IMR-90 (cell line): ENCODE data around the gene KIF3A. TPM values are rescaled to one million over a fixed set of nuclear protein-coding genes. Genes with fewer than 3 reads are reported as not detected.

Experiments used
- ATAC-seq: fragments of 200-7000 bp; cut with Tn5 transposase; 2 replicates; pipeline ENCODE4 v1.9.1; 2020; ENCODE audit warnings: low read depth, mild to moderate bottlenecking, moderate library complexity
- BruUV-seq: library from RNA; stranded (reverse); fragments of 400-500 nt; replicated peaks from 2 replicates; lab custom pipeline; 2021; lab: Mats Ljungman, UMichigan
- CTCF ChIA-PET: fragments of 300-600 bp; formaldehyde crosslinking; extraction: SDS; loops from one replicate; lab custom pipeline; 2021; ENCODE audit warnings: antibody characterized with exemption; lab: Yijun Ruan, JAX
- POLR2A ChIA-PET: fragments of 300-600 bp; sonication (Branson Sonifier 250); formaldehyde crosslinking; loops from one replicate; lab custom pipeline; 2022; ENCODE audit warnings: antibody characterized with exemption; ENCODE audit not compliant: unreplicated experiment; lab: Charles Lee
- DNase-seq: peaks from one replicate; pipeline ENCODE4 v3.0.0; 2013
- H2AFZ ChIP-seq: replicated peaks from 2 replicates; pipeline ENCODE3; 2013; ENCODE audit warnings: low read length, mild to moderate bottlenecking; ENCODE audit not compliant: poor library complexity
- H2AK5ac ChIP-seq: 2 replicates; pipeline ENCODE4 v1.6.1; 2013; ENCODE audit warnings: low read depth, low read length, inconsistent platforms
- H2AK9ac ChIP-seq: replicated peaks from 2 replicates; pipeline ENCODE3; 2013; ENCODE audit warnings: mild to moderate bottlenecking, low read depth, low read length, moderate library complexity; ENCODE audit not compliant: poor library complexity
- H2BK120ac ChIP-seq: 2 replicates; pipeline ENCODE4 v1.6.1; 2013; ENCODE audit warnings: low read depth, low read length, inconsistent platforms
- H2BK15ac ChIP-seq: 3 replicates; pipeline ENCODE4 v1.6.1; 2013; ENCODE audit warnings: low read depth, low read length, inconsistent platforms
- H2BK20ac ChIP-seq: 2 replicates; pipeline ENCODE4 v1.6.1; 2013; ENCODE audit warnings: low read depth, mild to moderate bottlenecking, inconsistent platforms, low read length, moderate library complexity
- H2BK5ac ChIP-seq: 2 replicates; pipeline ENCODE4 v1.6.1; 2013; ENCODE audit warnings: mild to moderate bottlenecking, low read depth, low read length, inconsistent platforms; ENCODE audit not compliant: poor library complexity, severe bottlenecking
- H3K14ac ChIP-seq: replicated peaks from 2 replicates; pipeline ENCODE4 v1.6.1; 2013; ENCODE audit warnings: low read depth, low read length, inconsistent platforms
- H3K18ac ChIP-seq: 2 replicates; pipeline ENCODE4 v1.6.1; 2013; ENCODE audit warnings: low read depth, low read length, control low read depth
- H3K23ac ChIP-seq: 2 replicates; pipeline ENCODE4 v1.6.1; 2013; ENCODE audit warnings: low read depth, low read length, inconsistent platforms
- H3K27ac ChIP-seq: 2 replicates; pipeline ENCODE4 v1.5.1; 2013; ENCODE audit warnings: mild to moderate bottlenecking, control low read depth, low read length; ENCODE audit not compliant: insufficient read depth
- H3K27me3 ChIP-seq: 2 replicates; pipeline ENCODE4 v1.6.1; 2013; ENCODE audit warnings: low read length; ENCODE audit not compliant: control insufficient read depth, insufficient read depth
- H3K36me3 ChIP-seq: 2 replicates; pipeline ENCODE4 v1.6.1; 2013; ENCODE audit warnings: low read length, mixed read lengths; ENCODE audit not compliant: control insufficient read depth, insufficient read depth
- H3K4ac ChIP-seq: 2 replicates; pipeline ENCODE4 v1.6.1; 2013; ENCODE audit warnings: low read depth, low read length, inconsistent platforms
- H3K4me1 ChIP-seq: 2 replicates; pipeline ENCODE4 v1.6.1; 2013; ENCODE audit warnings: low read length, mixed read lengths; ENCODE audit not compliant: control insufficient read depth, insufficient read depth
- H3K4me2 ChIP-seq: 2 replicates; pipeline ENCODE4 v1.6.1; 2013; ENCODE audit warnings: low read depth, mild to moderate bottlenecking, control low read depth, low read length, moderate library complexity
- H3K4me3 ChIP-seq: 2 replicates; pipeline ENCODE4 v1.5.1; 2013; ENCODE audit warnings: low read depth, mild to moderate bottlenecking, control low read depth, low read length, moderate library complexity; ENCODE audit not compliant: insufficient read depth
- H3K56ac ChIP-seq: 2 replicates; pipeline ENCODE4 v1.6.1; 2013; ENCODE audit warnings: low read length, inconsistent platforms; ENCODE audit not compliant: insufficient read depth; ENCODE audit errors: extremely low read depth
- H3K79me1 ChIP-seq, 2 experiments: 2 replicates each; pipeline ENCODE4 v1.6.1; 2013; ENCODE audit warnings: low read length in 2 of 2, inconsistent platforms in 1 of 2, low read depth in 1 of 2
- H3K9ac ChIP-seq: 2 replicates; pipeline ENCODE4 v1.6.1; 2013; ENCODE audit warnings: low read depth, low read length, control low read depth
- H3K9me1 ChIP-seq: 2 replicates; pipeline ENCODE4 v1.6.1; 2013; ENCODE audit warnings: low read length, inconsistent platforms; ENCODE audit not compliant: insufficient read depth
- H3K9me3 ChIP-seq: 2 replicates; pipeline ENCODE4 v1.6.1; 2013; ENCODE audit warnings: low read length; ENCODE audit not compliant: control insufficient read depth, insufficient read depth
- H4K20me1 ChIP-seq: 2 replicates; pipeline ENCODE4 v1.6.1; 2013; ENCODE audit warnings: low read length, inconsistent platforms; ENCODE audit not compliant: insufficient read depth
- H4K5ac ChIP-seq: 2 replicates; pipeline ENCODE4 v1.6.1; 2013; ENCODE audit warnings: mild to moderate bottlenecking, low read depth, low read length, control low read depth
- H4K8ac ChIP-seq, 2 experiments: 2 replicates each; pipeline ENCODE4 v1.6.1; 2013; ENCODE audit warnings: low read depth in 2 of 2, low read length in 2 of 2, control low read depth in 1 of 2, inconsistent platforms in 1 of 2
- H4K91ac ChIP-seq: 2 replicates; pipeline ENCODE4 v1.6.1; 2013; ENCODE audit warnings: low read depth, low read length, inconsistent platforms; ENCODE audit not compliant: insufficient read depth
- CHD1 ChIP-seq: IDR thresholded peaks from 2 replicates; pipeline ENCODE4 v1.6.1; 2012; ENCODE audit warnings: low read depth, low read length, improper control_type of control experiment
- CTCF ChIP-seq: conservative IDR thresholded peaks from 2 replicates; pipeline ENCODE4 v1.5.1; 2012; ENCODE audit warnings: mild to moderate bottlenecking, low read depth, low read length, improper control_type of control experiment
- MAFK ChIP-seq: IDR thresholded peaks from 2 replicates; pipeline ENCODE4 v1.6.1; 2012; ENCODE audit warnings: low read depth, low read length, improper control_type of control experiment
- RAD21 ChIP-seq: IDR thresholded peaks from 2 replicates; pipeline ENCODE4 v1.6.1; 2012; ENCODE audit warnings: low read length, improper control_type of control experiment
- WGBS, 2 experiments: methylation state at CpG; one replicate each; pipeline versions ENCODE4 v1.1.5 to v1.1.7; 2013; ENCODE audit warnings: missing lambda C conversion rate in 2 of 2; ENCODE audit not compliant: insufficient read length in 1 of 2; ENCODE audit errors: extremely low coverage in 2 of 2; 5-methylcytosine and 5-hydroxymethylcytosine counted together
- dilution Hi-C: fragments of 300-500 bp; cut with HindIII; formaldehyde crosslinking; loops from one replicate; pipeline ENCODE4 v1.14.3; 2018; ENCODE audit warnings: low sequenced_read_pairs; ENCODE audit not compliant: unreplicated experiment
- in situ Hi-C: fragments of 300-500 bp; cut with MboI; formaldehyde crosslinking; loops from 3 replicates; pipeline ENCODE4 v1.14.3; 2019; ENCODE audit warnings: low sequenced_read_pairs, inconsistent platforms, mixed read lengths
- intact Hi-C: fragments of 100-400 bp; cut with micrococcal nuclease; formaldehyde crosslinking; loops from 2 replicates; pipeline ENCODE4 v1.10.0; 2022
- polyA plus RNA-seq, 3 experiments: library from polyadenylated mRNA; depleted of rRNA; stranded (reverse); fragments of >200 nt; gene quantifications; 2 replicates each; pipeline ENCODE4 v1.2.3, GENCODE V29; 2012; ENCODE audit warnings: low replicate concordance in 1 of 3
- total RNA-seq: library from RNA; depleted of rRNA; stranded (reverse); fragments of >200 nt; gene quantifications from 2 replicates; pipeline ENCODE4 v1.2.3, GENCODE V29; 2012
- TF ChIP-seq, protein P1 (sequence below): fragments of 150-350 bp; IDR thresholded peaks from 2 replicates; pipeline ENCODE4 v1.6.1; 2017; ENCODE audit warnings: mild to moderate bottlenecking, antibody characterized with exemption, low read length, low read depth

The KIF3A gene
- total and polyA plus RNA-seq, 2 of the 4 experiments (the other 2 are of a cell fraction) = 4.3 to 4.5 TPM

- H3K4me1 ChIP-seq = peaks cover 2% of the 10 kb centered on the region; the same call in 1 of the 2 replicates
- ATAC-seq = peak; percentile 65
Measured at GRCh38 chr5:132746954-132747615, 9.7 kb upstream of the KIF3A start, which contains the start of gene CCNI2. CCNI2 (plus strand) TSS chr5:132747426; CDS start chr5:132747496, 70 bp downstream.

More at GRCh38 chr5:132746954-132747615, 9.7 kb upstream of the KIF3A start, which contains the start of gene CCNI2:
- dilution Hi-C loops (no loop called here), intact Hi-C loops (no loop called here), in situ Hi-C loops (no loop called here)
- no peaks in the 10 kb centered on the region for H4K20me1 ChIP-seq
- TF ChIP-seq CTCF = peak; percentile 13; the same call in 1 of the 2 replicates
- peak; percentile 7; the same call in 1 of the 2 replicates for TF ChIP-seq RAD21
- TF ChIP-seq, protein P1, sequence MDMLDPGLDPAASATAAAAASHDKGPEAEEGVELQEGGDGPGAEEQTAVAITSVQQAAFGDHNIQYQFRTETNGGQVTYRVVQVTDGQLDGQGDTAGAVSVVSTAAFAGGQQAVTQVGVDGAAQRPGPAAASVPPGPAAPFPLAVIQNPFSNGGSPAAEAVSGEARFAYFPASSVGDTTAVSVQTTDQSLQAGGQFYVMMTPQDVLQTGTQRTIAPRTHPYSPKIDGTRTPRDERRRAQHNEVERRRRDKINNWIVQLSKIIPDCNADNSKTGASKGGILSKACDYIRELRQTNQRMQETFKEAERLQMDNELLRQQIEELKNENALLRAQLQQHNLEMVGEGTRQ = no peak
- TF ChIP-seq MAFK = no peak
- TF ChIP-seq CHD1 = no peak
- no peak within 1 kb of the TSS for H3K4ac ChIP-seq
- H3K18ac ChIP-seq = no peak within 1 kb of the TSS
- H4K8ac ChIP-seq = no peak within 1 kb of the TSS
- no peaks in the 10 kb centered on the region for H3K36me3 ChIP-seq
- no peak within 1 kb of the TSS for H2BK15ac ChIP-seq
- H3K27me3 ChIP-seq = peaks cover 39% of the 10 kb centered on the region
- H2BK20ac ChIP-seq = no peak within 1 kb of the TSS
- H2AK9ac ChIP-seq = peak within 1 kb of the TSS; percentile 16
- H3K14ac ChIP-seq = no peak within 1 kb of the TSS
- H4K5ac ChIP-seq = no peak within 1 kb of the TSS
- H3K56ac ChIP-seq = no peak within 1 kb of the TSS
- DNase-seq = no peak
- no peaks in the 10 kb centered on the region for H3K79me1 ChIP-seq
- H2BK5ac ChIP-seq = no peak within 1 kb of the TSS
- no peak within 1 kb of the TSS for H3K9ac ChIP-seq
- H2BK120ac ChIP-seq = no peak within 1 kb of the TSS
- ChIA-PET POLR2A (no interaction called here), CTCF (interaction anchor here (0.7 kb wide), 1 partner anchor 10 kb away, joined by 3 read pairs; the partner anchor contains the start of gene KIF3A)
- H3K9me3 ChIP-seq = peaks cover 5% of the 10 kb centered on the region
- peak within 1 kb of the TSS; percentile 76 for H3K4me2 ChIP-seq
- no peak within 1 kb of the TSS for H4K91ac ChIP-seq
- H2AK5ac ChIP-seq = no peak within 1 kb of the TSS
- no peak within 1 kb of the TSS for H3K27ac ChIP-seq
- peak within 1 kb of the TSS; percentile 87 for H2AFZ ChIP-seq
- WGBS, 2 experiments = 0% methylated on average over 12 of the region's 59 CpGs; no CpG with 5 or more reads in 1 of the 2 experiments
- H3K23ac ChIP-seq = no peak within 1 kb of the TSS
- no TSS peak for BruUV-seq
- peak within 1 kb of the TSS; percentile 34 for H3K4me3 ChIP-seq
- no peaks in the 10 kb centered on the region for H3K9me1 ChIP-seq
